B cell (primary cell): ENCODE data around the gene RAB11B. TPM values are rescaled to one million over a fixed set of nuclear protein-coding genes. Genes with fewer than 3 reads are reported as not detected.

Experiments used
- ATAC-seq: fragments of 200-7000 bp; cut with Tn5 transposase; one replicate; pipeline ENCODE4 v1.10.0; 2021; ENCODE audit warnings: low read depth, mild to moderate bottlenecking, moderate number of reproducible peaks, moderate library complexity
- CTCF ChIA-PET: fragments of 350-600 bp; sonication (Branson Sonifier 250); formaldehyde crosslinking; loops from one replicate; lab custom pipeline; 2021; ENCODE audit warnings: antibody characterized with exemption, inconsistent platforms; lab: Charles Lee
- POLR2A ChIA-PET: fragments of 350-600 bp; sonication (Branson Sonifier 250); formaldehyde crosslinking; loops from one replicate; lab custom pipeline; 2021; ENCODE audit warnings: antibody characterized with exemption; lab: Charles Lee
- DNase-seq: peaks from one replicate; pipeline ENCODE4 v3.0.0; 2013
- H2AFZ ChIP-seq: 2 replicates; pipeline ENCODE4 v1.6.1; 2012; ENCODE audit warnings: mild to moderate bottlenecking, low read depth, low read length; ENCODE audit not compliant: insufficient read depth, poor library complexity, severe bottlenecking
- H3K27ac ChIP-seq, 2 donors: 1 replicate in 1 of 2; 2 replicates in 1 of 2; pipeline ENCODE4 v1.5.1; 2012 to 2013; ENCODE audit warnings: low read length in 2 of 2, mild to moderate bottlenecking in 2 of 2, moderate library complexity in 1 of 2
- H3K27me3 ChIP-seq, 4 experiments: fragments of 200-600 bp in 1 of 4; sonication (generic) in 1 of 4; replicated peaks in 1 of 4; 1 replicate in 2 of 4; 2 replicates in 2 of 4; pipeline versions ENCODE4 v1.6.1 to v1.7.0; 2013 to 2016; ENCODE audit warnings: low read length in 3 of 4, mild to moderate bottlenecking in 2 of 4, mixed read lengths in 1 of 4, moderate library complexity in 1 of 4; ENCODE audit not compliant: insufficient read depth in 4 of 4, control insufficient read depth in 3 of 4; ENCODE audit errors: control extremely low read depth in 1 of 4
- H3K36me3 ChIP-seq, 2 experiments: replicated peaks in 1 of 2; 1 replicate in 1 of 2; 2 replicates in 1 of 2; pipeline versions ENCODE4 v1.6.1 to v1.7.1; 2013; ENCODE audit warnings: low read length in 1 of 2; ENCODE audit not compliant: insufficient read depth in 2 of 2, control insufficient read depth in 1 of 2; ENCODE audit errors: control extremely low read depth in 1 of 2, extremely low read depth in 1 of 2
- H3K4me1 ChIP-seq, 2 donors: fragments of 200-600 bp in 1 of 2; sonication (generic) in 1 of 2; 1 replicate in 1 of 2; 2 replicates in 1 of 2; pipeline versions ENCODE4 v1.5.1 to v1.6.1; 2013 to 2017; ENCODE audit warnings: low read length in 2 of 2; ENCODE audit not compliant: control insufficient read depth in 2 of 2, insufficient read depth in 2 of 2
- H3K4me2 ChIP-seq: replicated peaks from 2 replicates; pipeline ENCODE3; 2012; ENCODE audit warnings: mild to moderate bottlenecking, low read depth, low read length; ENCODE audit not compliant: poor library complexity, severe bottlenecking
- H3K4me3 ChIP-seq, 5 experiments: fragments of 200-600 bp in 1 of 5; sonication (generic) in 1 of 5; 1 replicate in 3 of 5; 2 replicates in 2 of 5; pipeline versions ENCODE4 v1.5.1 to v1.7.0; 2011 to 2016; ENCODE audit warnings: low read length in 4 of 5, mild to moderate bottlenecking in 4 of 5, low read depth in 2 of 5, control low read depth in 1 of 5, moderate library complexity in 1 of 5; ENCODE audit not compliant: insufficient read depth in 1 of 5; ENCODE audit errors: control extremely low read depth in 1 of 5, extremely low read depth in 1 of 5
- H3K79me2 ChIP-seq: fragments of 200-600 bp; sonication (generic); one replicate; pipeline ENCODE4 v1.6.0; 2016; ENCODE audit warnings: low read length; ENCODE audit not compliant: control insufficient read depth, insufficient read depth
- H3K9ac ChIP-seq: fragments of 200-600 bp; sonication (generic); 2 replicates; pipeline ENCODE4 v1.6.1; 2017; ENCODE audit warnings: mild to moderate bottlenecking, low read length, moderate library complexity
- H3K9me3 ChIP-seq, 3 donors: one replicate each; pipeline versions ENCODE4 v1.6.1 to v1.7.1; 2013; ENCODE audit warnings: low read length in 2 of 3; ENCODE audit not compliant: control insufficient read depth in 2 of 3, insufficient read depth in 1 of 3; ENCODE audit errors: control extremely low read depth in 1 of 3
- H4K20me1 ChIP-seq: 2 replicates; pipeline ENCODE4 v1.6.0; 2012; ENCODE audit warnings: mild to moderate bottlenecking, low read length; ENCODE audit not compliant: insufficient read depth, control insufficient read depth, poor library complexity, severe bottlenecking
- H3K27ac Mint-ChIP-seq: one replicate; pipeline ENCODE4 v1.8.0; 2021; ENCODE audit warnings: mixed read lengths
- H3K27me3 Mint-ChIP-seq: one replicate; pipeline ENCODE4 v1.8.0; 2021; ENCODE audit warnings: mixed read lengths
- H3K4me1 Mint-ChIP-seq: one replicate; pipeline ENCODE4 v1.8.0; 2021; ENCODE audit warnings: mixed read lengths
- H3K4me3 Mint-ChIP-seq: one replicate; pipeline ENCODE4 v1.8.0; 2021; ENCODE audit warnings: mixed read lengths
- H3K9me3 Mint-ChIP-seq: one replicate; pipeline ENCODE4 v1.8.0; 2022; ENCODE audit warnings: mixed read lengths; ENCODE audit not compliant: insufficient read depth
- CTCF ChIP-seq: fragments of 200-600 bp; IDR thresholded peaks from one replicate; pipeline ENCODE4 v1.8.0; 2022; ENCODE audit warnings: antibody characterized with exemption, mild to moderate bottlenecking
- EZH2 ChIP-seq: IDR thresholded peaks from 2 replicates; pipeline ENCODE4 v1.6.1; 2012; ENCODE audit warnings: borderline replicate concordance, low read depth, mild to moderate bottlenecking, moderate library complexity, low read length; ENCODE audit not compliant: insufficient read depth, poor library complexity, severe bottlenecking
- WGBS: methylation state at CpG from one replicate; pipeline ENCODE4 v1.1.5; 2013; ENCODE audit warnings: missing lambda C conversion rate; ENCODE audit not compliant: insufficient coverage; 5-methylcytosine and 5-hydroxymethylcytosine counted together
- intact Hi-C: fragments of 100-400 bp; cut with micrococcal nuclease; formaldehyde crosslinking; loops from one replicate; pipeline ENCODE4 v1.10.0; 2022
- polyA plus RNA-seq: library from polyadenylated mRNA; depleted of rRNA; stranded (reverse); fragments of >200 nt; gene quantifications from 2 replicates; pipeline ENCODE4 v1.2.3, GENCODE V29; 2012
- total RNA-seq, 2 donors: library from RNA; stranded (reverse); fragments of 120-200 nt in 1 of 2; gene quantifications; 1 replicate in 1 of 2; 2 replicates in 1 of 2; pipeline versions ENCODE4 v1.2.3 to v1.2.4, GENCODE V29; 2013 to 2022

The RAB11B gene
- total and polyA plus RNA-seq, 2 donors (not counting 1 experiment from before 2014, with no cell fraction given), result 130 to 165 TPM

GRCh38 chr19:8426283-8426682 lies 36.1 kb downstream of the RAB11B start:
- Histone ChIP-seq H3K27ac (no peak overlapping the region), H3K36me3 (peaks cover 1 to 5% of the 10 kb centered on the region in 2 experiments), H3K27me3 (no peaks in the 10 kb centered on the region), H2AFZ (no peak overlapping the region), H3K4me1 (no peaks in the 10 kb centered on the region), H3K9ac (no peak overlapping the region), H3K4me3 (no peak overlapping the region), H4K20me1 (no peaks in the 10 kb centered on the region), H3K79me2 (no peaks in the 10 kb centered on the region), H3K4me2 (no peak overlapping the region), H3K9me3 (no peaks in the 10 kb centered on the region)
- no peak overlapping the region for H3K4me3 Mint-ChIP-seq
- no peaks in the 10 kb centered on the region for H3K9me3 Mint-ChIP-seq
- no peak for ATAC-seq
- intact Hi-C loops, result no loop called here
- TF ChIP-seq EZH2 (no peak), CTCF (no peak)
- no peaks in the 10 kb centered on the region for H3K4me1 Mint-ChIP-seq
- 100% methylated on average over 2 of the region's 7 CpGs for WGBS
- H3K27ac Mint-ChIP-seq, result no peak overlapping the region
- POLR2A ChIA-PET, result no interaction called here
- CTCF ChIA-PET, result no interaction called here
- no peak for DNase-seq
- H3K27me3 Mint-ChIP-seq, result no peaks in the 10 kb centered on the region

- H3K9ac ChIP-seq, result no peak overlapping the region
- no peaks in the 10 kb centered on the region for H3K27me3 ChIP-seq
- POLR2A ChIA-PET, result no interaction called here
- H3K4me1 ChIP-seq, result no peaks in the 10 kb centered on the region
- H3K4me3 Mint-ChIP-seq, result no peak overlapping the region
- no peaks in the 10 kb centered on the region for H4K20me1 ChIP-seq
- no peaks in the 10 kb centered on the region for H3K9me3 ChIP-seq
- ATAC-seq (no peak), DNase-seq (no peak)
- H3K36me3 ChIP-seq, result peaks cover 1 to 2% of the 10 kb centered on the region in 2 experiments
- H3K4me1 Mint-ChIP-seq, result no peaks in the 10 kb centered on the region
- H3K27ac ChIP-seq, result no peak overlapping the region
- H3K4me3 ChIP-seq, result no peak overlapping the region
- 96% methylated on average over 6 of the region's 6 CpGs for WGBS
- H3K27ac Mint-ChIP-seq, result no peak overlapping the region
- no peaks in the 10 kb centered on the region for H3K27me3 Mint-ChIP-seq
- H3K4me2 ChIP-seq, result no peak overlapping the region
- CTCF ChIA-PET, result no interaction called here
- no peak overlapping the region for H2AFZ ChIP-seq
- intact Hi-C loops, result no loop called here
- H3K9me3 Mint-ChIP-seq, result no peaks in the 10 kb centered on the region
- TF ChIP-seq EZH2, result no peak
- no peak for TF ChIP-seq CTCF
- H3K79me2 ChIP-seq, result no peaks in the 10 kb centered on the region
These were observed 38.9 kb downstream of the RAB11B start for GRCh38 chr19:8429044-8429443.
